SKM-1 (cell line): ENCODE measurements around the gene MCL1.
"Not testable (repeated sequence)": the region's sequence is repeated elsewhere in the genome, so short reads cannot be mapped to it uniquely, and the experiment has no call there.

Source experiments
- DNase-seq: peaks from one replicate; lab custom pipeline; 2025; ENCODE audit not compliant: unreplicated experiment; lab: John Stamatoyannopoulos, UW

Gene MCL1

DNA sequence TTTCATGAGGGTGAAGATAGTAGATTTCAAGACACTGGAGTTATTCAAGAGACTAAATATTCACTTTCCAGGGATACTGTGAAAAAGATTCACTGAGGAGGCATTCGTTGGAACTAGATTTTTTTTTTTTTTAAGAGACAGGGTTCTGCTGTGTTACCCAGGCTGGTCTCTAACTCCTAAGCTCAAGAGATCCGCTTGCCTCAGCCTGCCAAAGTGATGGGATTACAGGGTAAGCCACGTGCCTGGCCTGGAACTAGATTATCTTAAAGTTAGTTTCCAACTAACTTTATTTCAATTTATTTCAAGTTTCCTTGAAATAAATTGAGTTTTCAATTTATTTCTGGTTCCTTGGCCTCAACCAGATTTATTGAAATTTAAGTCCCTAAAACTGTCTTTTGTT is 24.3 kb upstream of the MCL1 start:
- DNase-seq = no peak

- DNase-seq = not testable (repeated sequence)
These were observed 23.0 kb upstream of the MCL1 start for GRCh38 chr1:150602372-150602771.

DNA sequence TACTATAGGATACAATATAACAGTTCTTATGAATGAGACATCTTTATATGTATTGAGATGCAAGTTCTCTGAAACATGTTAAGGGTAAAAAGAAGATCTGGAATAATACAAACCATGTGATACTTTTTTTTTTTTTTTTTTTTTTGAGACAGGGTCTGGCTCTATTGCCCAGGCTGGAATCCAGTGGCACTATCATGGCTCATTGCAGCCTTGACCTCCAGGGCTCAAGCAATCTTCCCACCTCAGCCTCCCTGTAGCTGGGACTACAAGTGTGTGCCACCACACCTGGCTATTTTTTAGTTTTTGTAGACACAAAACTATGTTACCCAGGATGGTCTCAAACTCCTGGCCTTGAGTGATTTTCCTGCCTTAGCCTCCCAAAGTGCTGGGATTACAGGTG is 22.1 kb upstream of the MCL1 start:
- DNase-seq = no peak

DNA sequence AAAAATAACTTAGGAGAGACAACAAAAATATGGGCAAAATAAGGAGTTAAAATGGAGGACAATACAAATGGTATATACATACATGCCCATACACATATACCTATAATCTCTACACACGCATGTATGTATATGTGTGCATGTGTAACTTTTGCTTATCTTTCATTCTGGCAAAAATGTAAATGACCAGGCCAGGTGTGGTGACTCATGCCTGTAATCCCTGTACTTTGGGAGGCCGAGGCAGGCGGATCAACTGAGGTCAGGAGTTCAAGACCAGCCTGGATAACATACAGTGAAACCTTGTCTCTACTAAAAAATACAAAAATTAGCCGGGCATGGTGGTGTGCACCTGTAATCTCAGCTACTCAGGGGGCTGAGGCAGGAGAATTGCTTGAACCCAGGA is 18.9 kb upstream of the MCL1 start:
- DNase-seq = not testable (repeated sequence)

DNA sequence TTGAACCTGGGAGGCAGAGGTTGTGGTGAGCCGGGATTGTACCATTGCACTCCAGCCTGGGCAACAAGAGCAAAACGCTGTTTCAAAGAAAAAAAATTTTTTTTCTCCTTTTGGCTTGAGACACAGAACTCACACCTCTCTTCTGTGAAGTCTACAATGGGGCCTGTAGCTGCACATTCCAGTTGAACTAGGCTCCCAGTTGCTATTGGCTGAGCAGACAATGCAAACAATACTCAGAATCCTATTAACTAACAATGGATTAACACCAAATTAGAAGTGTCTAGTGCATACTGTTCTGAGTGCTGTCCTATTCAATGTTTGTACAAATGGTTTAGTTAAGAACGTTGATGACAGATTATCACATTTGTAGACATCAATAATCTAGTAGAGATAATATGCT is 17.6 kb upstream of the MCL1 start:
- DNase-seq = no peak

- no peak for DNase-seq
These were observed 16.9 kb upstream of the MCL1 start for GRCh38 chr1:150596095-150596892.

GRCh38 chr1:150582371-150582770 is 3.0 kb upstream of the MCL1 start:
- DNase-seq = no peak

- not testable (repeated sequence) for DNase-seq
These were observed 2.6 kb upstream of the MCL1 start for GRCh38 chr1:150581962-150582361.

DNA sequence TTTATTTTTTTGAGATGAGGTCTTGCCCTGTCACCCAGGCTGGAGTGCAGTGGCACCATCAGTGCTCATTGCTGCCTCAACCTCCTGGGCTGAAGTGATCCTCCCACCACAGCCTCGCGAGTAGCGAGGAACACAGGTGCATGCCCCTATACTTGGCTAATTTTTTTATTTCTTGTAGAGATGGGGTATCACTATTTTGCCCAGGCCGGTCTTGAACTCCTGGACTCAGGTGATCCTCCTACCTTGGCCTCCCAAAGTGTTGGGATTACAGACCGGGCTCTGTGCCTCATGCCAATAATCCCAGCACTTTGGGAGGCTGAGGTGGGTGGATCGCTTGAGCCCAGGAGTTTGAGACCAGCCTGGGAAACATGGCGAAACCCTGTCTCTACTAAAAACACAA is 2.0 kb upstream of the MCL1 start:
- DNase-seq = not testable (repeated sequence)

GRCh38 chr1:150580966-150581365 is 1.6 kb upstream of the MCL1 start:
- not testable (repeated sequence) for DNase-seq

DNA sequence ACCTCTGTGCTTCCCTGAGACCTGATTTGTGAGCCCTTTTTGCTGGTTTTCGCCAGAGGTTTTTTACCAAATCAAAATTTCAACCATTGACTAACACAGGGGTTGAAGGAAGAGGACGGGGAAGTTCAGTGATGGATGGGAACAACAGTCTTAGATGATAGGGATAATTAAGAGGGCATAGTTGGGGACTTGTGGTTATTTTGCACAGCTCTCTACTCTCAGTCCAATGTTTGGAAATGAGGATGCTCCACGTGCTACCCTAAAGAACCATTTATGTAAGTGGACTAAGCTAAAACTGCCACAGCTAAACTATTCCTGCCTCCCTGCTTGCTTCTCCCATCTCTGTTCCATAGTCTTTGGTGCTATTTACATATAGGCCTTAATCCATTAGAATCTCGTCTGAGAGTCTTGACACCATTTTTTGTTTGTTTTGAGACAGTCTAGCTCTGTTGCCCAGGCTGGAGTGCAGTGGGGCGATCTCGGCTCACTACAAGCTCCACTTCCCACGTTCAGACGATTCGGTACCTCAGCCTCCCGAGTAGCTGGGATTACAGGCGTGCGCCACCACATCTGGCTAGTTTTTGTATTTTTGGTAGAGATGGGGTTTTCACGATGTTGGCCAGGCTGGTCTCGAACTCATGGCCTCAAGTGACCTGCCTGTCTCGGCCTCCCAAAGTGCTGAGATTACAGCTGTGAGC is 684 bp upstream of the MCL1 start:
- no peak for DNase-seq

- no peak for DNase-seq
These were observed 919 bp downstream of the MCL1 start for GRCh38 chr1:150578272-150579109.

- no peak for DNase-seq
These were observed 1.7 kb downstream of the MCL1 start for GRCh38 chr1:150577557-150578271.

- DNase-seq = no peak
These were observed 2.4 kb downstream of the MCL1 start for GRCh38 chr1:150576794-150577556.

- DNase-seq = no peak
These were observed 3.1 kb downstream of the MCL1 start for GRCh38 chr1:150576367-150576711.

DNA sequence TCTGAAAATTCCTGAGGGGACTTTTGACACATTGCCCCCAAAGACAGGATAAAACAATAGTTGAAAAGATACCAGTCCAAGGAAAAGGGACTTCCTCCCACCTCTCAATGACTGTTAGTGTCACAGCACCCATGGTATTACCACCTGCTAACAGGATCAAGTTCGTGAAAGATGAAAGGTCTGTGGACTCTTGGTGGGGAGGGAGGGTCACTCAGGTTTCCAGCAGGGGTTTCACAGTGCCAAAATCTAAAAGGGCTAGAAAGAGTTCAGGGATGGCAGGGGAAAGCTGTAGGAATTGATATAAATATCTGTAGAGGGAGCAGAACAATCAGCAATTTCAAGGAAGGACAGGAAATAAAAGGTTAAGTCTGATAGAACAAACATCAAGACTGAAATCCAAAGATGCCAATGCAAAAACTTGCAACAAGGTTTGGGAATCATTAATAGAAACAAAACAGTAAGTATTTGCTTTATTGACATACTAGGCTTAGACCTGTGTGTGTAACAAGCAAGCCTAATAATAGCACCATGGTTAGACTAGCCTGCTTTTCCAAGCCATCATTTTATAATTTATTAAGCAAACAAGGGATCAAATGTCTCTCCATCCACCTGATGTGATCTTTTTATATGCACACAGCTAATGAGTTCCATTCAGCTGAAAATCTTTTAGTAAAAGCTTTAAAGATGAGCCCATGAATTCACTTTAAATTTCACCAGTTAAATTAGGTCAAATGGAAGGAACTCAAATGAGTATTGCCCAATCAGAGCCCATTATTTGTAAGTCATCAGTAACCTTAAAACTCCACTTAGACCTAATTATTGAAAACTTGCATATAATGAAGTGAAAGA is 3.7 kb downstream of the MCL1 start:
- no peak for DNase-seq

GRCh38 chr1:150575072-150575489 is 4.3 kb downstream of the MCL1 start:
- DNase-seq = no peak

GRCh38 chr1:150574260-150575071 is 4.9 kb downstream of the MCL1 start:
- DNase-seq = no peak

GRCh38 chr1:150573648-150574071 is 5.8 kb downstream of the MCL1 start:
- DNase-seq = not testable (repeated sequence)
